ENCODE data around the gene NPFFR2.
A peak's percentile ranks its signal among the peaks of the same experiment; 100 is the strongest.
"Not testable (repeated sequence)": the region's sequence is repeated elsewhere in the genome, so short reads cannot be mapped to it uniquely, and the experiment has no call there.

The NPFFR2 gene

GRCh38 chr4:72111863-72112262 is 80.1 kb downstream of the NPFFR2 start:
- DNase-seq: no peak

GRCh38 chr4:72112514-72113156 is 80.8 kb downstream of the NPFFR2 start:
- DNase-seq: no peak

GRCh38 chr4:72118017-72118416 is 86.2 kb downstream of the NPFFR2 start:
- DNase-seq: no peak

GRCh38 chr4:72119946-72120345 is 88.1 kb downstream of the NPFFR2 start:
- DNase-seq: no peak

GRCh38 chr4:72128741-72129140 is 96.9 kb downstream of the NPFFR2 start:
- DNase-seq: no peak

GRCh38 chr4:72136429-72136828 is 104.6 kb downstream of the NPFFR2 start:
- no peak for DNase-seq

- DNase-seq: not testable (repeated sequence)
Measured at GRCh38 chr4:72139997-72140396, 108.2 kb downstream of the NPFFR2 start.

GRCh38 chr4:72144241-72144640 is 112.4 kb downstream of the NPFFR2 start:
- DNase-seq: peak in 1 of 58 donors; percentile 5

GRCh38 chr4:72152731-72153130 is 120.9 kb downstream of the NPFFR2 start:
- no peak for DNase-seq

GRCh38 chr4:72153634-72154033 is 121.8 kb downstream of the NPFFR2 start:
- DNase-seq: not testable (repeated sequence)

- DNase-seq: not testable (repeated sequence)
Measured at GRCh38 chr4:72169285-72169684, 137.5 kb downstream of the NPFFR2 start.

GRCh38 chr4:72169861-72170260 is 138.1 kb downstream of the NPFFR2 start:
- DNase-seq: no peak

- no peak for DNase-seq
Measured at GRCh38 chr4:72171761-72172160, 140.0 kb downstream of the NPFFR2 start.

- no peak for DNase-seq
Measured at GRCh38 chr4:72179342-72179741, 147.5 kb downstream of the NPFFR2 start.

- DNase-seq: no peak
Measured at GRCh38 chr4:72186714-72187113, 154.9 kb downstream of the NPFFR2 start.

GRCh38 chr4:72194046-72194445 is 162.2 kb downstream of the NPFFR2 start:
- DNase-seq: peak in 5 of 58 donors; percentile 1 to 5 (median 3)

- no peak for DNase-seq
Measured at GRCh38 chr4:72194453-72194852, 162.7 kb downstream of the NPFFR2 start.
